ENCODE data around the gene AARS1.
"Not testable (repeated sequence)": the region's sequence is repeated elsewhere in the genome, so short reads cannot be mapped to it uniquely, and the experiment has no call there.

DNA sequence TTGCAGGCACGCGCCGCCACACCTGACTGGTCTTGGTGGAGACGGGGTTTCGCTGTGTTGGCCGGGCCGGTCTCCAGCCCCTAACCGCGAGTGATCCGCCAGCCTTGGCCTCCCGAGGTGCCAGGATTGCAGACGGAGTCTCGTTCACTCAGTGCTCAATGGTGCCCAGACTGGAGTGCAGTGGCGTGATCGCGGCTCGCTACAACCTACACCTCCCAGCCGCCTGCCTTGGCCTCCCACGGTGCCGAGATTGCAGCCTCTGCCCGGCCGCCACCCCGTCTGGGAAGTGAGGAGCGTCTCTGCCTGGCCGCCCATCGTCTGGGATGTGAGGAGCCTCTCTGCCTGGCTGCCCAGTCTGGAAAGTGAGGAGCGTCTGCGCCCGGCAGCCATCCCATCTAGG, 85.3 kb downstream of the AARS1 start:
- TF ChIP-seq SUZ12 (IDR thresholded peaks at IDR 0.05; ENCODE audit: extremely low read depth, insufficient read depth, insufficient read length); YY1 (IDR thresholded peaks at IDR 0.05; ENCODE audit: insufficient read depth, insufficient read length); ZNF274 (IDR thresholded peaks at IDR 0.05; ENCODE audit: low read depth, low read length): not testable (repeated sequence)

Measured in NT2/D1 (cell line).